OCI-LY3 (cell line): Measurements from ENCODE around the gene PPP2R2B.

ENCODE experiments used
- H2AFZ ChIP-seq: fragments of 200-600, 300-600 bp; shearing (Covaris generic); 2 replicates; pipeline ENCODE4 v1.6.0; 2014; ENCODE audit warnings: antibody characterized with exemption, low read depth, low read length
- H3K27ac ChIP-seq: fragments of 200-600, 300-600 bp; sonication (generic); 2 replicates; pipeline ENCODE4 v1.5.1; 2014; ENCODE audit warnings: mild to moderate bottlenecking, low read length, moderate library complexity, mixed read lengths
- H3K27me3 ChIP-seq: fragments of 200-600, 300-600 bp; sonication (generic); 2 replicates; pipeline ENCODE4 v1.6.1; 2014; ENCODE audit warnings: low read depth, low read length, mixed read lengths
- H3K36me3 ChIP-seq: fragments of 200-600, 300-600 bp; sonication (generic); replicated peaks from 2 replicates; pipeline ENCODE3; 2014; ENCODE audit warnings: low read depth, low read length, mixed read lengths
- H3K4me1 ChIP-seq: fragments of 300-600, 200-600 bp; sonication (generic); 2 replicates; pipeline ENCODE4 v1.6.1; 2014; ENCODE audit warnings: low read length, mixed read lengths
- H3K4me2 ChIP-seq: fragments of 200-600, 300-600 bp; sonication (generic); 2 replicates; pipeline ENCODE4 v1.6.1; 2014; ENCODE audit warnings: low read length, mixed read lengths
- H3K4me3 ChIP-seq: fragments of 300-600, 200-600 bp; sonication (generic); 2 replicates; pipeline ENCODE4 v1.5.1; 2014; ENCODE audit warnings: antibody characterized with exemption, mild to moderate bottlenecking, low read length, moderate library complexity
- H3K79me2 ChIP-seq: fragments of 300-600, 200-600 bp; shearing (Covaris generic); 2 replicates; pipeline ENCODE4 v1.6.1; 2014; ENCODE audit warnings: mild to moderate bottlenecking, low read length, mixed read lengths
- H3K9ac ChIP-seq: fragments of 300-600, 200-600 bp; shearing (Covaris generic); 2 replicates; pipeline ENCODE4 v1.6.0; 2014; ENCODE audit warnings: mild to moderate bottlenecking, low read length, moderate library complexity
- H3K9me3 ChIP-seq: fragments of 200-600, 300-600 bp; shearing (Covaris generic); 2 replicates; pipeline ENCODE4 v1.6.1; 2014; ENCODE audit warnings: low read length, mixed read lengths; ENCODE audit not compliant: insufficient read depth
- H4K20me1 ChIP-seq: fragments of 200-600, 300-600 bp; sonication (generic); 2 replicates; pipeline ENCODE4 v1.6.1; 2016; ENCODE audit warnings: low read length, mixed read lengths; ENCODE audit not compliant: insufficient read depth
- EZH2phosphoT487 ChIP-seq: fragments of 200-600 bp; shearing (Covaris generic); IDR thresholded peaks from 2 replicates; pipeline ENCODE4 v1.6.1; 2018; ENCODE audit warnings: antibody characterized with exemption, mixed run types, low read depth
- TF ChIP-seq, protein P1 (sequence below): fragments of 200-600, 300-600 bp; sonication (generic); IDR thresholded peaks from 2 replicates; pipeline ENCODE4 v1.5.1; 2014; ENCODE audit warnings: antibody characterized with exemption, low read length, low read depth

The PPP2R2B gene

DNA sequence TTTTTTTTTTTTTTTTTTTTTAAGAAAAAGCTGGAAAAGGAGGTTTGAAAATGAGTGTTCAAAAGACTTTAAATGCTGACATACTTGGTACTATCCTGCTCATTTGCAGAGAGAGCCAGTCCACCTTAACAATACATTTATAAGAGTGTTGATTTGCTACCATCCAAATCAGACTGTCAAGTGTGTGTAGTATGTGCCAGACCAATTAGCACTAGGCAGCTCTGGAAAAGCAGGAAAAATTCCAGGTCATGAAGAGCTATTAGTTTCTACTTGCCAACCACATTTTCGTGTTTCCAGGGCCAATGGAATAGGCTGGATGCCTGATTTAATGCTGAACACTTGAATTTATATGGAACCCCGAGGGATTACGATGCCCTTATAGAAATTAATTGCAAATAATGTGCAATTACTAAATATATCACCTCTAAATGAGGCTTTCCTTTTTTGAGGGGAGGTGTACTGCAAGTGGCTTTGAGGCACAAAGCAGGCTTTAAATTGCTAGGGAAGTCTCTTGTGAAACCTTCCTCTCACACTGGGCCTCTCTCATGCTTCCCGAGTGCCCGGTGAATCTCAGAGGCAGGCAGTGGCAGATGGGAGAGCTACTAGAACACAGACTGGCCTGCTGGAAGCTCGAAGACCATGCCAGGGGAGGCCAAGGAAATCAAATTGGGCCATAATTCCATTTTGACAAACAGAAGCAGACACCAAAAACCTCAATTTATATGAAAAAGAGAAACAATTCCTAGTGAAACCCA, 178.7 kb downstream of the PPP2R2B start:
- no peak overlapping the region for H2AFZ ChIP-seq
- no peaks in the 10 kb centered on the region for H3K9me3 ChIP-seq
- no peak overlapping the region for H3K4me2 ChIP-seq
- no peaks in the 10 kb centered on the region for H3K27me3 ChIP-seq
- no peak for TF ChIP-seq EZH2phosphoT487
- TF ChIP-seq, protein P1, sequence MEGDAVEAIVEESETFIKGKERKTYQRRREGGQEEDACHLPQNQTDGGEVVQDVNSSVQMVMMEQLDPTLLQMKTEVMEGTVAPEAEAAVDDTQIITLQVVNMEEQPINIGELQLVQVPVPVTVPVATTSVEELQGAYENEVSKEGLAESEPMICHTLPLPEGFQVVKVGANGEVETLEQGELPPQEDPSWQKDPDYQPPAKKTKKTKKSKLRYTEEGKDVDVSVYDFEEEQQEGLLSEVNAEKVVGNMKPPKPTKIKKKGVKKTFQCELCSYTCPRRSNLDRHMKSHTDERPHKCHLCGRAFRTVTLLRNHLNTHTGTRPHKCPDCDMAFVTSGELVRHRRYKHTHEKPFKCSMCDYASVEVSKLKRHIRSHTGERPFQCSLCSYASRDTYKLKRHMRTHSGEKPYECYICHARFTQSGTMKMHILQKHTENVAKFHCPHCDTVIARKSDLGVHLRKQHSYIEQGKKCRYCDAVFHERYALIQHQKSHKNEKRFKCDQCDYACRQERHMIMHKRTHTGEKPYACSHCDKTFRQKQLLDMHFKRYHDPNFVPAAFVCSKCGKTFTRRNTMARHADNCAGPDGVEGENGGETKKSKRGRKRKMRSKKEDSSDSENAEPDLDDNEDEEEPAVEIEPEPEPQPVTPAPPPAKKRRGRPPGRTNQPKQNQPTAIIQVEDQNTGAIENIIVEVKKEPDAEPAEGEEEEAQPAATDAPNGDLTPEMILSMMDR: no peak
- H4K20me1 ChIP-seq: no peaks in the 10 kb centered on the region
- no peak overlapping the region for H3K4me3 ChIP-seq
- H3K36me3 ChIP-seq: no peaks in the 10 kb centered on the region
- H3K4me1 ChIP-seq: no peaks in the 10 kb centered on the region
- H3K27ac ChIP-seq: no peak overlapping the region
- no peaks in the 10 kb centered on the region for H3K79me2 ChIP-seq
- H3K9ac ChIP-seq: no peak overlapping the region

DNA sequence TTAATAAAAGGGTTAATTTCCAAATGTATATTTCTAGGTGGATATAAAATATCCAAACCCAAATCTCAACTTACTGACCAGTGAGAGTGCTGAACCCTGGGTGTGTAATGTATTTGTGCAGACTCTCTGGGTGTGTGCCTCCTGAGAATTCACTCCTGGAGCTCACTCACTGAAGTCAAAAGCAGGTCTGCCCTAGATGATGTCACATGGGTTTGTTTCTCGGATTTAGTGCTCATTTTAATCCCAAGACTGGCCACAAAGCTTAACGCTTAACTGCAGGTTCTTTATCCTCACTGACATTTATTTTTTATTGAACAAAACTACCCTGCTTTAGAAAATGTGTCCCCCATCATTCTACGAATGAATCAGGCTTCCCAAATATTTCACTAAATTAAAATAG, 179.4 kb downstream of the PPP2R2B start:
- TF ChIP-seq EZH2phosphoT487: no peak
- TF ChIP-seq, protein P1: no peak
- Histone ChIP-seq H3K4me3 (no peak overlapping the region), H3K36me3 (no peaks in the 10 kb centered on the region), H3K9ac (no peak overlapping the region), H3K27me3 (no peaks in the 10 kb centered on the region), H4K20me1 (no peaks in the 10 kb centered on the region), H3K27ac (no peak overlapping the region), H3K79me2 (no peaks in the 10 kb centered on the region), H3K4me2 (no peak overlapping the region), H3K4me1 (no peaks in the 10 kb centered on the region), H2AFZ (no peak overlapping the region), H3K9me3 (no peaks in the 10 kb centered on the region)

DNA sequence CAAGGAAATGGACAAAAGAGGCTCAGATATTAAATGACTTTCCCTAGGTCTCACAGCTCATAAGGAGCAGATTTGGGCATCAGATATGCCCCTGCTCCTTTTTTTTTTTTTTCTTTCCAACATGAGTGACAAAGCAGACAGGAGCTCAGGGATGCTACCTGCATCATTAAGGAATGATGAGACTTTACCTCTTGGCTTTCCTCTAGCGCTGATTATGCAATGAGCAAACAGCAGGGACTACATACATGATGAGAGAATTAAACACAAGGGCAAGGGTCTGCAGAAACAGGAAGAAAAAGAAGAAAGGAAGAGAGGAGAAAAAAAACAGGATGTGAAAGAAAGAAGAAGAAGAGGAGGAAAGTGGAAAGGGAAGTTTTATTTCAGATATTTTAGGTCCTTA, 179.9 kb downstream of the PPP2R2B start:
- Histone ChIP-seq H2AFZ (no peak overlapping the region), H3K27ac (no peak overlapping the region), H3K9me3 (no peaks in the 10 kb centered on the region), H3K4me3 (no peak overlapping the region), H3K27me3 (no peaks in the 10 kb centered on the region), H3K4me1 (no peaks in the 10 kb centered on the region), H3K79me2 (no peaks in the 10 kb centered on the region), H3K9ac (no peak overlapping the region), H3K36me3 (no peaks in the 10 kb centered on the region), H4K20me1 (no peaks in the 10 kb centered on the region), H3K4me2 (no peak overlapping the region)
- no peak for TF ChIP-seq EZH2phosphoT487
- TF ChIP-seq, protein P1: no peak

DNA sequence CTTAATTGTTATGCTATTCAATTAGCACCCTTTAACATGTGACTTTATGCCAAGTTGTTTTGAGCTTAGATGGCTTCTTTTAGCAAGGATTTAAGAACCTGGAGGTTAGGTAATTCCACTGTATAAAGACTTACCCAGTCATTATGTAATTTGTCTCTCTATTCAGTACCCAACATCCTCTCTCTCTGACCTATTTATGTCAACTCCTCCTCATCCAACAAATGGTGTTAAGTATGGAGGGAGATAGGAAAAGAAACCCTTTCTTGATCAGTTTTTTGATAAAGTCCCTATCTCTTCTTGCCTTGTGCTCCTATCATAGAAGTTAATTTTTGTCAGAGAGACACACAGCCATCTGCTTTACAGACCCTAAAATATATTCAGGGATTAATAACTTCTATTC, 181.3 kb downstream of the PPP2R2B start:
- Histone ChIP-seq H3K27me3 (no peaks in the 10 kb centered on the region), H3K9ac (no peak overlapping the region), H3K4me1 (no peaks in the 10 kb centered on the region), H3K9me3 (no peaks in the 10 kb centered on the region), H3K4me3 (no peak overlapping the region), H4K20me1 (no peaks in the 10 kb centered on the region), H3K27ac (no peak overlapping the region), H3K36me3 (no peaks in the 10 kb centered on the region), H3K4me2 (no peak overlapping the region), H3K79me2 (no peaks in the 10 kb centered on the region), H2AFZ (no peak overlapping the region)
- TF ChIP-seq, protein P1: no peak
- no peak for TF ChIP-seq EZH2phosphoT487
